Neural cell (in vitro differentiated cells): ENCODE data around the gene SLC30A9. TPM values are rescaled to one million over a fixed set of nuclear protein-coding genes. Genes with fewer than 3 reads are reported as not detected.
A peak's percentile ranks its signal among the peaks of the same experiment; 100 is the strongest.

Experiments
- H2AFZ ChIP-seq: fragments of 200-600, 300-800 bp; sonication (generic), shearing (Covaris generic); 2 replicates; pipeline ENCODE4 v1.6.0; 2014; ENCODE audit warnings: low read depth, mild to moderate bottlenecking, antibody characterized with exemption, low read length, moderate library complexity
- H3F3A ChIP-seq: fragments of 200-600 bp; shearing (Covaris generic); 2 replicates; pipeline ENCODE4 v1.6.1; 2016; ENCODE audit warnings: mild to moderate bottlenecking, moderate library complexity, mixed read lengths, antibody characterized with exemption, low read length; ENCODE audit not compliant: insufficient read depth, poor library complexity, severe bottlenecking
- H3K27ac ChIP-seq: fragments of 200-600, 300-800 bp; sonication (generic), shearing (Covaris generic); 2 replicates; pipeline ENCODE4 v1.5.1; 2014; ENCODE audit warnings: mild to moderate bottlenecking, low read length, moderate library complexity
- H3K27me3 ChIP-seq: fragments of 300-800, 200-600 bp; sonication (generic), shearing (Covaris generic); 2 replicates; pipeline ENCODE4 v1.6.0; 2014; ENCODE audit warnings: mild to moderate bottlenecking, low read depth, low read length, moderate library complexity; ENCODE audit not compliant: insufficient read depth
- H3K36me3 ChIP-seq: fragments of 300-800, 200-600 bp; sonication (generic), shearing (Covaris generic); 2 replicates; pipeline ENCODE4 v1.5.1; 2014; ENCODE audit warnings: mild to moderate bottlenecking, antibody characterized with exemption, low read length, moderate library complexity; ENCODE audit not compliant: insufficient read depth
- H3K4me2 ChIP-seq: fragments of 300-800, 200-600 bp; sonication (generic), shearing (Covaris generic); 2 replicates; pipeline ENCODE4 v1.6.0; 2014; ENCODE audit warnings: mild to moderate bottlenecking, low read length
- H3K4me3 ChIP-seq: fragments of 300-800, 200-600 bp; sonication (generic), shearing (Covaris generic); 2 replicates; pipeline ENCODE4 v1.5.1; 2014; ENCODE audit warnings: mild to moderate bottlenecking, low read length, moderate library complexity
- H3K79me2 ChIP-seq: fragments of 200-600 bp; shearing (Covaris generic); replicated peaks from 2 replicates; pipeline ENCODE4 v1.6.0; 2014; ENCODE audit warnings: mild to moderate bottlenecking, low read length, moderate library complexity; ENCODE audit not compliant: insufficient read depth
- H3K9ac ChIP-seq: fragments of 300-800, 200-600 bp; sonication (generic), shearing (Covaris generic); 2 replicates; pipeline ENCODE4 v1.6.1; 2016; ENCODE audit warnings: mild to moderate bottlenecking, low read length, mixed read lengths
- H3K9me2 ChIP-seq: fragments of 200-600 bp; shearing (Covaris generic); 2 replicates; pipeline ENCODE4 v1.6.1; 2016; ENCODE audit warnings: mild to moderate bottlenecking, low read length, mixed read lengths; ENCODE audit not compliant: insufficient read depth
- H3K9me3 ChIP-seq: fragments of 200-600, 300-800 bp; sonication (generic), shearing (Covaris generic); 2 replicates; pipeline ENCODE4 v1.6.1; 2016; ENCODE audit warnings: mild to moderate bottlenecking, mixed run types, low read length, moderate library complexity, mixed read lengths
- H4K20me1 ChIP-seq: fragments of 200-600 bp; shearing (Covaris generic); 2 replicates; pipeline ENCODE4 v1.6.1; 2016; ENCODE audit warnings: mild to moderate bottlenecking, mixed run types; ENCODE audit not compliant: insufficient read depth
- CTCF ChIP-seq: fragments of 450-650 bp; IDR thresholded peaks from 2 replicates; pipeline ENCODE4 v1.5.1; 2014; ENCODE audit warnings: antibody characterized with exemption, mild to moderate bottlenecking, moderate library complexity; ENCODE audit not compliant: poor library complexity, severe bottlenecking
- EP300 ChIP-seq: fragments of 450-650 bp; conservative IDR thresholded peaks from 2 replicates; pipeline ENCODE4 v1.6.1; 2014; ENCODE audit warnings: antibody characterized with exemption, mild to moderate bottlenecking, moderate library complexity; ENCODE audit not compliant: poor library complexity, severe bottlenecking
- EZH2 ChIP-seq: fragments of 200-600, 300-800 bp; shearing (Covaris generic), sonication (generic); IDR thresholded peaks from 2 replicates; pipeline ENCODE4 v1.6.1; 2014; ENCODE audit warnings: antibody characterized with exemption, low read length, borderline replicate concordance, mild to moderate bottlenecking; ENCODE audit not compliant: insufficient read depth, poor library complexity, severe bottlenecking
- MXI1 ChIP-seq: fragments of 450-650 bp; conservative IDR thresholded peaks from 2 replicates; pipeline ENCODE4 v1.6.1; 2014; ENCODE audit warnings: antibody characterized with exemption, mild to moderate bottlenecking; ENCODE audit not compliant: poor library complexity, severe bottlenecking
- POLR2AphosphoS5 ChIP-seq: IDR thresholded peaks from 2 replicates; pipeline ENCODE4 v1.6.1; 2012
- RAD21 ChIP-seq: fragments of 450-650 bp; conservative IDR thresholded peaks from 2 replicates; pipeline ENCODE4 v1.6.1; 2014; ENCODE audit warnings: antibody characterized with exemption, mild to moderate bottlenecking, moderate library complexity
- SMC3 ChIP-seq: fragments of 450-650 bp; conservative IDR thresholded peaks from 2 replicates; pipeline ENCODE4 v1.6.1; 2014; ENCODE audit warnings: antibody characterized with exemption, mild to moderate bottlenecking, moderate library complexity; ENCODE audit not compliant: poor library complexity
- TAF1 ChIP-seq: IDR thresholded peaks from 2 replicates; pipeline ENCODE4 v1.6.1; 2012; ENCODE audit warnings: low read depth
- polyA plus RNA-seq: library from polyadenylated mRNA; depleted of rRNA; stranded (reverse); fragments of >200 nt; gene quantifications from 2 replicates; pipeline ENCODE4 v1.2.3, GENCODE V29; 2014
- TF ChIP-seq, protein P1 (sequence below): IDR thresholded peaks from 2 replicates; pipeline ENCODE4 v1.6.1; 2012; ENCODE audit warnings: borderline replicate concordance

The SLC30A9 gene
- polyA plus RNA-seq, 1 donor from 2014 or later: 109 TPM

DNA sequence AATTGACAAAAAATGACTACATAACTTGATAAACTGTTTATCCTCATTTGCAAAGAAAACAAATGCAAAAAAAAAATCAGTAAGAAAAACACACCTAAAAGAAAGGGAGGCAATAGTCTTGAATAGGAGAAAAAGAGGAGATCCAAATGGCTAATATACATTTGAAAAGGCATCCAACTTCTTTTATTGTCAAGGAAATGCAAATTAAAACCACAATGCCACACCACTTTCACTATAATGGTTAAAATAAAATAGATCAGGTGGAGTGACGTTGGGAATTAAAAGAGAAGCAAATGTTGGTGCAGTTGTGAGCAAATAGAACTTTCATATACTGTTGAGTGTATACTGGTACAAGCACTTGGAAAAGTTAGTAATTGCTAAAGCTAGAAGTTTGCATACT, 5.2 kb upstream of the SLC30A9 start:
- H3K4me3 ChIP-seq: no peak overlapping the region
- no peaks in the 10 kb centered on the region for H3F3A ChIP-seq
- TF ChIP-seq EZH2: no peak
- no peak for TF ChIP-seq POLR2AphosphoS5
- TF ChIP-seq SMC3: no peak
- TF ChIP-seq CTCF: no peak
- no peak for TF ChIP-seq MXI1
- TF ChIP-seq, protein P1, sequence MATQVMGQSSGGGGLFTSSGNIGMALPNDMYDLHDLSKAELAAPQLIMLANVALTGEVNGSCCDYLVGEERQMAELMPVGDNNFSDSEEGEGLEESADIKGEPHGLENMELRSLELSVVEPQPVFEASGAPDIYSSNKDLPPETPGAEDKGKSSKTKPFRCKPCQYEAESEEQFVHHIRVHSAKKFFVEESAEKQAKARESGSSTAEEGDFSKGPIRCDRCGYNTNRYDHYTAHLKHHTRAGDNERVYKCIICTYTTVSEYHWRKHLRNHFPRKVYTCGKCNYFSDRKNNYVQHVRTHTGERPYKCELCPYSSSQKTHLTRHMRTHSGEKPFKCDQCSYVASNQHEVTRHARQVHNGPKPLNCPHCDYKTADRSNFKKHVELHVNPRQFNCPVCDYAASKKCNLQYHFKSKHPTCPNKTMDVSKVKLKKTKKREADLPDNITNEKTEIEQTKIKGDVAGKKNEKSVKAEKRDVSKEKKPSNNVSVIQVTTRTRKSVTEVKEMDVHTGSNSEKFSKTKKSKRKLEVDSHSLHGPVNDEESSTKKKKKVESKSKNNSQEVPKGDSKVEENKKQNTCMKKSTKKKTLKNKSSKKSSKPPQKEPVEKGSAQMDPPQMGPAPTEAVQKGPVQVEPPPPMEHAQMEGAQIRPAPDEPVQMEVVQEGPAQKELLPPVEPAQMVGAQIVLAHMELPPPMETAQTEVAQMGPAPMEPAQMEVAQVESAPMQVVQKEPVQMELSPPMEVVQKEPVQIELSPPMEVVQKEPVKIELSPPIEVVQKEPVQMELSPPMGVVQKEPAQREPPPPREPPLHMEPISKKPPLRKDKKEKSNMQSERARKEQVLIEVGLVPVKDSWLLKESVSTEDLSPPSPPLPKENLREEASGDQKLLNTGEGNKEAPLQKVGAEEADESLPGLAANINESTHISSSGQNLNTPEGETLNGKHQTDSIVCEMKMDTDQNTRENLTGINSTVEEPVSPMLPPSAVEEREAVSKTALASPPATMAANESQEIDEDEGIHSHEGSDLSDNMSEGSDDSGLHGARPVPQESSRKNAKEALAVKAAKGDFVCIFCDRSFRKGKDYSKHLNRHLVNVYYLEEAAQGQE: no peak
- no peak for TF ChIP-seq RAD21
- no peak for TF ChIP-seq TAF1
- TF ChIP-seq EP300: no peak
- H3K4me2 ChIP-seq: no peak overlapping the region
- no peaks in the 10 kb centered on the region for H3K9me2 ChIP-seq
- no peak overlapping the region for H3K9ac ChIP-seq
- no peak overlapping the region for H3K27ac ChIP-seq
- no peaks in the 10 kb centered on the region for H4K20me1 ChIP-seq
- H3K36me3 ChIP-seq: no peaks in the 10 kb centered on the region
- no peaks in the 10 kb centered on the region for H3K27me3 ChIP-seq
- H2AFZ ChIP-seq: no peak overlapping the region
- no peaks in the 10 kb centered on the region for H3K9me3 ChIP-seq
- H3K79me2 ChIP-seq: peaks cover 13% of the 10 kb centered on the region

- H3K9me3 ChIP-seq: no peaks in the 10 kb centered on the region
- H3K4me3 ChIP-seq: peak overlapping the region; percentile 74
- H3K9ac ChIP-seq: peak overlapping the region; percentile 86
- H4K20me1 ChIP-seq: no peaks in the 10 kb centered on the region
- H3F3A ChIP-seq: no peaks in the 10 kb centered on the region
- no peak for TF ChIP-seq MXI1
- no peak for TF ChIP-seq SMC3
- no peaks in the 10 kb centered on the region for H3K9me2 ChIP-seq
- no peaks in the 10 kb centered on the region for H3K36me3 ChIP-seq
- H3K79me2 ChIP-seq: peaks cover 47% of the 10 kb centered on the region
- peak overlapping the region; percentile 48 for H3K27ac ChIP-seq
- no peaks in the 10 kb centered on the region for H3K27me3 ChIP-seq
- peak overlapping the region; percentile 74 for H2AFZ ChIP-seq
- peak overlapping the region; percentile 98 for H3K4me2 ChIP-seq
Measured at GRCh38 chr4:41989994-41990364, 351 bp upstream of the SLC30A9 start.
